ENCODE results near the gene BEND5. TPM values are rescaled to one million over a fixed set of nuclear protein-coding genes. Genes with fewer than 3 reads are reported as not detected.
A peak's percentile ranks its signal among the peaks of the same experiment; 100 is the strongest.

BEND5 gene
- polyA plus RNA-seq, 3 donors: 25.5 to 31.4 (median 26.5) TPM

DNA sequence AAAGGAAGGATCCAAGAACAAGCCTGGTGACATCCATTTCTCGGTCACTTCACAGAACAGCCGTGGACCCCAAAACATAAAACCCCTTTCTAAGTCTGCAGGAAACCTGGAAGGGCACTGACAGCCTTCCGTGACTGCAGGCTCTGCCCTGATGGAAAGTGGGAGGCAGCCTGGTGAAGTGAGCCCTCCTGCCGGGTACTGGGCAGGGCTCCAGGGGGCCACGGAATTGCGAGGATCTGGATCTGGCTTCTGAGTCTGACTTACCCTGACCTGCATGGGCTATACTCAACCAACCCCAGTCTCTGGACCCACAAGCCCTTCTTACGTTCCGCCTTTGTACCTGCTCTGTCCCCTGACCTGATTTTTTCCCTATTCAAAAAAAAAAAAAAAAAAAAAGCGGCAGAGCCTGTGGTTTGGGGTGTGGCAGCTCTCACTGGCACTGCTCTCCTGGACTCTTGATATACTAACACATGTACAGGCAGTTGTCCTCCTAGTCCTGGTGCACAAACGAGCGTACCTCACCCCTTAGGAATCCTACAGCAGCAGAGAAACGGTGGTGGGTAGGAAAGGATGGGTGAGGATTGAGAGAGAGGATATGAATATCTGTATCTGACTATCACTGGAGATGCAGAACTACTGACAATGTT, 82.9 kb downstream of the BEND5 start:
- no peak for DNase-seq (ENCODE audit: extremely low read depth in 1 of 11, low read depth in 9 of 11, low spot score in 4 of 11)

DNA sequence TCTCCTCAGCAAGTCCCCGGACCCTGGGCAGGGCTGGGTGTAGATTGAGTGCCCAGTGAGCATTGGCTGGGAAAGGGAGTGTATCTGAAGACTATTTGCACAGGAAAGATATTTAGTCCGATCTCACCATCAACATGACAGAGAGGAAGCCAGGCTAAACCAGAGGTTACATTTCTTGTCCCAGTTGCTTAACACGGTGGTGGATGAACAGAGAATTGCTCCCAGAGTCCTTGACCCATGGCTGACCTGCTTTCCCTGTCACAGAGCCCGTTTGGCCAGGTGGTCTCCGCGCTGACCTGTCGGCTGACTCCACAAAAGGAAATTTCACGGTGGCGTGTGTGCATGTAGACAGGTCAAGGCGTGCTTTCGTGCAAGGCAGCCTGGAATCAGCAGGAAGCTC, 83.5 kb downstream of the BEND5 start:
- DNase-seq (ENCODE audit: extremely low read depth in 1 of 11, low read depth in 9 of 11, low spot score in 4 of 11): no peak

DNA sequence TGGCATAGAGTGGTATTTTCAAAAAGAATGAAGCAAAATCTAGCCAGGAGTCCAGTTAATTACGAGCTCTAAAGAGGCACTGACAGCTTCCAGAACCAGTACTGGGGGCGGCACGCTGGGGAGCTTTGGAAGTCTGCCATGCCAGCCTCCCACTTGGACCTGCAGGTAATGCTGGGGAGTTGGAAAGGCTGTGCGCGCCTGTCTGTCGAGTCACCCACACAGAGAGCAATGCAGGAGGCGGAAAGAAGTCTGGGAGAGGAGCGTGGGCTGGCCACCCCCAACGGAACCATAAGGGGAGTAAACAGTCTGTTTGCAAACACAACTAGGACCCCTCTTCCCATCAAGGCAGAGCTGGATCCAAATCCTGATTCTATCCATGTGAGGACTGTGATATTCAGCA, 84.5 kb downstream of the BEND5 start:
- no peak for DNase-seq (ENCODE audit: extremely low read depth in 1 of 11, low read depth in 9 of 11, low spot score in 4 of 11)

DNA sequence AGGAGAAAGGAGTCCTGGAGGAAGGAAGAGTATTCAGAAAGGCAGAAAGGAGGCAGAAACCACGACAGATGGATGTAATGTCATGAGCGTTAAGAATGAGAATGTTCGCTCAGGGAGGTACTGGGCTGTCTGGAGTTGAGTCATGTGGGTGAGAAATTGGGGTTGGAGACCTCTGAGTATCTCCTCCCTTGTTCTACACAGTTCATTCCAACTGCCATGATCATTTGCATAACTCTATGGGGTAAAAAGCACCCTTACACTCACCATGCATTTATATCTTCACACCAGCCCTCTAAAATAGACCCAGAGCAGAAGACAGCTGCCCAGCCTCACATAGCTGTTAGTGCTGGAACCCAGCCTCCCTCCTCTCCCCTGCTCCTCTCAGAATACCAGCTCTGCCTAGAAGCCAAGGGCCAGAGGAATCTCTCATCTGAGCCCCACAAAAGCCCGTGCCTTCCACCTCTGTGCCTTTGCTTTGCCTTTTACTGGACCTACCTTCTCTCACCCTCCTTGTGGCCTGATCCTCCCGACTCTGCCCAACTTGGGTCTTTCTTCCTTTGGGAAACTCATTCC, 85.2 kb downstream of the BEND5 start:
- DNase-seq (ENCODE audit: extremely low read depth in 1 of 11, low read depth in 9 of 11, low spot score in 4 of 11): no peak

DNA sequence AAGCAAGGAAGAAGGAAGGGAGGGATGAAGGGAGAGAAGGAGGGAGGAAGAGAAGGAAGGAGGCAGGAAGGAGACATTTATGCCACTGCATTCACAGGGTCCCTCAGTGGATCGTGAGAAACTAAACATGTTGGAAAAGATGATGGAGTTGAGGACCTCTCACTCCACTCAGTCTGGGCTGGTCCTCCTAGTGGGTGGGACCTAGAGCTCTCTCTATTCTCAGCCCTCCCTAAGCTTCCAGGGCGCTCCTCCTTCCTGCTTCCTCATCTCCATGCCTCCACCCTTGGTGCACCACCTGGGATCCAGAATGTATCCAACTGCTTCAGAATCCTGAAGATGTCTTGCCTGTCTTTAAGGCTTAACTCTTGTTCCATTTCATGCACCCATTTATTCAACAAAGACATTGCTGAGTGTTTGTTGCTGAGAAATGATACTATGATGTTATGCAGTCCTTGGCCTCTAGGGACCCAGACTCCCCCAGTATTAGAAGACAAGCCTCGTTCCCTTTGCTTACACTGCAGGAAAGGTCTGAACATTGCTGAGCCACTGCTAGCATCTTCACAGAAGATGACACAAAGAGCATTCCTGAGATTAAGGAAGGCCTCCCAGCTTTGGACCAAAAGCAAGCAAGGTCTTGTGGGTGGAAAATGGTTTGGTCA, 88.5 kb downstream of the BEND5 start:
- no peak for DNase-seq (ENCODE audit: extremely low read depth in 1 of 11, low read depth in 9 of 11, low spot score in 4 of 11)

DNA sequence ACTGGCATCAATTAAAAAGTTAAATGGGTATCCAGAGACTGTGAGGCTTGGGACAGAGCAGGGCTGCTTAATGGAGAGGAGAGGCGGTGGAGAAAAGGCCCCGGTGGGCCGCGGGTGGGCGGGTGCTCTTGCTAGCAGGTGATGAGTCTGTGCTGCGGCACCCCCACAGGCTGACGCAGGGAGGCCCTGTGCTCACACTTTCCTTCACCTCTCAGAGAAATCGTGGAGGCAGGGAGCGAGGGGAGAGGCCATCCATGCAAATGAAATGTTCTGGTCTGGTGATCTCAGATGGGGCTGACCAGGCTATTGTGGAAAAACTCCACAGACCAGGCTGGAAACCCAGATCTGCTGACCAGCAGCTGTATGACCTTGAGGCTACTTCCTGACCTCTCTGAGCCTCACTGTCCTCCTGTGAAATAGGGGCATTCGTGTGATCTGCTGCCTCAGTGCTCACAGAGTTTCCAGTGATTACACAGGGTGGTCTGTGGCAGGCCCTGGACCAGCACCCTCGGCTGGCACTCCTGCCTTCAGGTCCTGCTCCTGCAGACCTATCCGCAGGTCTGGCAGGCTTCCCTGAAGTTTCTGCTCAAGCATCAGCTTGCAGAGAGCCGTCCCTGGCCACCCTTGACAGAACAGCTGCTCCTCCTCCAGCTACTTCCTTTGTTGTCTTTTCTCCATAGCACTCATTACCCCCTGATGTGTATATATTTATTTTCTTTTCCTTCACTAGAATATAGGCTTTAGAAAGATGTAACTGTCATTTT, 89.2 kb downstream of the BEND5 start:
- DNase-seq (ENCODE audit: extremely low read depth in 1 of 11, low read depth in 9 of 11, low spot score in 4 of 11): peak in 6 of 11 donors; percentile 36 to 62 (median 52)

DNA sequence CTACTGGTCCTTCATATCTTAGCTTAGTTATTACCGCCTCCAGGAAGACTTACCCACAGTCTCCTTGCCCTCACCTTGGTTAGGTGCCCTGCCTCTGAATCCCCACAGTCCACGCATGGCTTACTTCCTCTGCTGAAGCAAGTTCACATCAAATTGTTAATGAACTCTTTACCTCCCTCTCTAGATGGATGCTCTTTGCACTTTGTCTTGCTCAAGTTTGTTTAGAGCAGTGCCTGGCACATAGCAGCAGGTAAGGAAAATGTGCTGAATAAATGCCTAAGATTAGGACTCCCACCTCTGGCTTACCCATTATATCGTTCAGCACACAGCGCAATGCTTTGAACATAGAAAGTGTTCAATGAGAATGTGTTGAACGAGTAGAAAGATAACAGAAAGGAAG, 90.5 kb downstream of the BEND5 start:
- no peak for DNase-seq (ENCODE audit: extremely low read depth in 1 of 11, low read depth in 9 of 11, low spot score in 4 of 11)

DNA sequence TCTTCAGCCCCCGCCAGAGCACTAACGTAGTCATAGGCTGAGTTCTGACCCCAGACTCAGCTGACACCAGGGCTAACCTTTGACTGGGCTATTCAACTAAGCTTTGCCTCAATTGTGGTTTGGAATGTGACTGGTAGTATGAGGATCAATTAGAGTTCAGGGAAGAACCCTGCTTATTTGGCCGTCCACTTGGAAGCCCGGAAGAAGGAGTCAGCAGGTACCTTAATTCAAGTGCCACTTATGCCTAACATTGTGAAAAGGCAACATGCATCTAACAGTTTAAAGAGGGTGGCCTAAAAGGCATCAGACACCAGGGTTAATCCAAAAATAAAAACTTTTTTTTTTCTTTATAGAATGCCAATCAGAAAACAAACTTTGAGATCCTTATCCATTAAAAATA, 92.3 kb downstream of the BEND5 start:
- DNase-seq (ENCODE audit: extremely low read depth in 1 of 11, low read depth in 9 of 11, low spot score in 4 of 11): no peak

DNA sequence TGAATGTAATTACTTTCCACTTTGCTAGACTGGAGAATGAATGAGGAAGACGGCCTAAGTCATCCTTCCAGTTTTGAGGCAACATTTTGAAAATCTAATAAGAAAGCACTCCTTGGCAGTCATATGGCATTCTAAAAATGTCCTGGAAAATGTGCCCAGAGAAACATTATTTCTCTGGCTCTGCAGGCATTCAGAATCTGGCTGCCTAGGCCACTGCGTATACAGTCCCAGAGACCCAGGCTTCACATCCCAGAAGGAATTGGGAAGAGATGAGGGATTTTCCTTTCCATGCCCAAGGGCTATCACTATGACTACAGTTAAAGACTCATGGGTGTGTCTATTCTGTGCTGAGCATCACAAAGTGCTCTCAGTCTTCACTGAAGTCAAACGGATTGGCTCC, 92.9 kb downstream of the BEND5 start:
- DNase-seq (ENCODE audit: extremely low read depth in 1 of 11, low read depth in 9 of 11, low spot score in 4 of 11): no peak

DNA sequence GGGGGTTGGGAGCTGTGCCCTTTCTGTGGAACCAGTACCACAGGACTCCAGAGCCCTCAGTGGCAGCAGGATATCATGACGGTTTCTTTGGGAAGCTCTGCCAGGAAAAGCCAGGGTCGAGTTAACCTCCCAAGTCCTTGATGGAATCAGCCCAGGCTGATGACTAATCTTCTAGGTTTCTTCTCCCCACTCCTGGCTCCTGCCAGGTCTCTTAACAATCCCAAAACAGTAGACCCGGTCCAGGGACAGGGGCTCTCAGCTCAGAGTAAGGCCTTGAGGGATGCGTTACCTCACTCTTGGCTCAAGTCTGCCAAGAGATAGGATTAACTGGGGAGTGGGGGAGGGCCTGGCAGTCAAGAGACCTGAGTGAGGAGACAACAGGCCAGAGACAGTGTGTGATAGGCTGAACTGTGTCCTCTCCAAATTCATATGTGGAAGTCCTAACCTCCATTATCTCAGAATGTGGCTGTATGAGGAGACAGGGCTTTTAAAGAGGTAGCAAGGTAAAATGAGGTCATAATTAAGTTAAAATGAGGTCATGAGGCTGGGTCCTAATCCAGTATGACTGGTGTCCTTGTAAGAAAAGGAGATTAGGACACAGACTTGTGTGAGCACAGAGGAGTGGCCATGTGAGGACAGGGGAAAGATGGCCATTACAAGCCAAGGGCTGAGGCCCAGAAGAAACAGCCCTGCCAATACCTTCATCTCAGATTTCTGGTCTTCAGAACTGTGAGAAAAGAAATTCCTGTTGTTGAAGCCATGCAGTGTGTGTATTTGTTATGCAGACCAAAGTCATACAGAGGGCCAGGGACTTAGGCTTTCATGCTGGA, 95.0 kb downstream of the BEND5 start:
- DNase-seq (ENCODE audit: extremely low read depth in 1 of 11, low read depth in 9 of 11, low spot score in 4 of 11): no peak

DNA sequence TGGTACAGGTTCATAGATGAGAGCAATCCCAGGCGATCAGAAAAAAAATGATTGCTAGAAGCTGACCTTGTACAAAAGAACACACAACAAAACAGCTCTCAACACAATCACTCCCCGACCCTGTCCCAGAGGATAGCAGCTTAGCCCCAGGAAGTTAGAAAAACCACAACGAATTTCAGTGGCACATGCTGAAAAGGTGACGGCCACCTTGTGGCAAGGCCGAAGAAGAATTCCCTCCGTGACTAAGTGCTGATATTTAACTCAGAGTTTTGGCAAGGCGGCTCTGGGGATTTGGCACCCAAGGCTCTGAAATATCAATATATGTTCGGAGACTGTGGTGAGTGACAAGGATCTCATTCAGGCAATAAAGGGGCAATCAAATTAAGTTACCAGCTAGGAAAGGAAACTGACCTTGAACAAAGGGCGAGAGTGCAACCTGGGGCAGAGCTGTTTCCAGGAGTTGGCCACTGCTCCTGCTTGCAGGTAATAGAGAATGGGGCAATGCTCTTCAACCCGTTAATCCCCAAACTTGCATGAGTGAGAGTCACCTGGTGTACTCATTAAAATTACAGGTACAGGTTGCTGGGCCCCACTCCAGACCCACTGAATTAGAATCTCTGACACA, 96.2 kb downstream of the BEND5 start:
- DNase-seq (ENCODE audit: extremely low read depth in 1 of 11, low read depth in 9 of 11, low spot score in 4 of 11): no peak

DNA sequence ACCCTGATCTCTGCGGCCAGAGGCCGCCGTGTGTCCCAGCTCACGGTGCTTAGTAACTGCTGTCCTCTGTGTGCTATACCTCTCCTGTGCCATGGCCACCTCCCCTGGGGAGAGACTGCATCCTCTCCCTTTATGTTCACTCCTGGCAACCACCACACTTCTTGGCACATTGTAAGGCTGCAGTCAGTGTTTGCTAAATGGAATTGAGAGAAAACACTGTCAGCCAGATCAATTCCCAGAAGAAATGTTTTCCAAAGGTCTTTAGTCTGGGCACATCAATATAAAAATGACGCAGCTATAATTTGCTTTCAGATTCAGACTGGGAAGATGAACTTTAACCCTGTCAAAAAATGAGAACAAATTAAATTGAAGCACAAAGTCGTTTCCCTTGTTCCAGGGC, 96.8 kb downstream of the BEND5 start:
- DNase-seq (ENCODE audit: extremely low read depth in 1 of 11, low read depth in 9 of 11, low spot score in 4 of 11): no peak

DNA sequence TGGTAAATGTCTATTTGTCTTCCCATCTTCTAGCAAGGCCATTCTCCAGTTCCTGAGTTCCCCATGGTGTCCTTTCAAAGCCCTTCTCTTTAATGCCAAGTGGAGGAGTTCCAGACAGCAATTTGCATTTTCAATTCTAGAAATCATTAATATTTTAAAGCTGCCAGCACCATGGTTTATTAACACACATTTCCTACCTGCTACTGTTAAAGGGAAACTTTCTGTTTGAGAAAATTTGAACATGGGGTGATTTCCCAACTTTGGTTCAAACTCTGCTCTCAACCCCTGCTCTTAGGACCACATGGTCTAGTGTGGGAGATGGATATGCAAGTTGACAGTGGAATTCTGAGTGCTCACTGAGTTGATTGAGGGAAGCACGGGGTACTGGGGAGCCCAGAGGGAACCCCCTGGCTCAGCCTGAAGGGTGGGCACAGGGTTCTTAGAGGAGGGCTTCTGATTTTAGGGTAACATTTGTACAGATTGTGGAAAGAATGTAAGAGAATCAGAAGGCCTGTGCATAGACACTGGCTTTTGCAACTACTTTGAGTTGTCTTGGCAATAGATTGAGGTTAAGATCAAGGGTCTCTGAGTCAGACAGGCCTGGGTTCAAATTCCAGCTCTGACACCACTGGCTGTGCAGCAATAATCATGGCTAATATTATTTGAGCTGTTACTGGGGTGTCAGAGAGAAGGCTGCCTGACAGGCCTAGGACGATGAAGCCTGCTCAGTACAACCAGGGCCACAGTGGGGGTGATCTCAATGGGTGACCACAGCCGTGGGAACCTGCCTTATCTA, 97.8 kb downstream of the BEND5 start:
- DNase-seq (ENCODE audit: extremely low read depth in 1 of 11, low read depth in 9 of 11, low spot score in 4 of 11): no peak

Data from renal cortex interstitium (tissue), 11 donors.